ENCODE measurements around the gene ERC2. TPM values are rescaled to one million over a fixed set of nuclear protein-coding genes. Genes with fewer than 3 reads are reported as not detected.

Gene ERC2
- total RNA-seq, 2 experiments from 2014 or later = not detected

GRCh38 chr3:55728461-55729100 lies 739.7 kb downstream of the ERC2 start:
- H3K4me1 ChIP-seq (ENCODE audit: insufficient read depth, low read length, poor library complexity, severe bottlenecking) = peaks cover 75% of the 10 kb centered on the region
- BruUV-seq (replicated peaks) = no TSS peak
- peak; percentile 79 for DNase-seq (ENCODE audit: low spot score)
- no peaks in the 10 kb centered on the region for H4K20me1 ChIP-seq (ENCODE audit: insufficient read depth, low read length)
- intact Hi-C loops (cut with micrococcal nuclease; ENCODE audit: unreplicated experiment) = loop anchor here (5.0 kb wide), 1 partner anchor 506 kb away; no protein-coding TSS in a partner anchor
- H3K27ac ChIP-seq (ENCODE audit: low read depth, low read length, poor library complexity, severe bottlenecking) = peak overlapping the region; percentile 94
- peak overlapping the region; percentile 60 for H3K4me2 ChIP-seq (ENCODE audit: low read length)
- H3K9me3 ChIP-seq (ENCODE audit: low read length) = no peaks in the 10 kb centered on the region; the same call in 1 of the 2 replicates
- H2AFZ ChIP-seq (ENCODE audit: low read length) = peak overlapping the region; percentile 63; the same call in 1 of the 2 replicates
- POLR2A ChIA-PET = interaction anchor here (0.6 to 4.0 kb wide), 8 partner anchors 8 to 47 kb away, joined by 3 to 18 read pairs (median 4); no protein-coding TSS in a partner anchor
- H3K4me3 ChIP-seq (ENCODE audit: low read depth, low read length, poor library complexity, severe bottlenecking) = peak overlapping the region; percentile 4
- no peak for TF ChIP-seq CTCF (conservative IDR thresholded peaks at IDR 0.05; ENCODE audit: low read length)
- H3K9me2 ChIP-seq (ENCODE audit: insufficient read depth, low read length) = no peaks in the 10 kb centered on the region
- H3K79me2 ChIP-seq (ENCODE audit: insufficient read depth, low read depth, low read length) = no peaks in the 10 kb centered on the region
- CTCF ChIA-PET (ENCODE audit: unreplicated experiment) = no interaction called here
- H3K36me3 ChIP-seq (ENCODE audit: insufficient read depth, low read length) = no peaks in the 10 kb centered on the region

DNA sequence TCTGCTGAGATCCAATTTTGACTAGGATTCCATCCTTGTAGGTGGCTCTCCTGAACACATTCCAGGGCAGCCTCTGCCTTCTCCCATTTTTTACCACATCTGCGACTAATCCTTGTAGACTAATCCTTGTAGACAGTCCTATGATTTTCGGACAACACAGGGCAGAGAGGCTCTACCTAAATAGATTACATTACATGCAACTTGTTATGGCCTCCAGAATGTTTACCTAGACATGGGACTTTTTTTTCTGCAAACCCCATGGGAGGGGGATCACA lies 741.8 kb downstream of the ERC2 start:
- Histone ChIP-seq H3K27ac (ENCODE audit: low read depth, low read length, poor library complexity, severe bottlenecking) (peak overlapping the region; percentile 94), H3K4me1 (ENCODE audit: insufficient read depth, low read length, poor library complexity, severe bottlenecking) (peaks cover 96% of the 10 kb centered on the region), H3K36me3 (ENCODE audit: insufficient read depth, low read length) (no peaks in the 10 kb centered on the region), H2AFZ (ENCODE audit: low read length) (peak overlapping the region; percentile 63; the same call in 1 of the 2 replicates), H3K4me2 (ENCODE audit: low read length) (peak overlapping the region; percentile 60), H3K79me2 (ENCODE audit: insufficient read depth, low read depth, low read length) (no peaks in the 10 kb centered on the region), H3K9me2 (ENCODE audit: insufficient read depth, low read length) (no peaks in the 10 kb centered on the region), H3K9me3 (ENCODE audit: low read length) (no peaks in the 10 kb centered on the region; the same call in 1 of the 2 replicates), H3K4me3 (ENCODE audit: low read depth, low read length, poor library complexity, severe bottlenecking) (peak overlapping the region; percentile 27), H4K20me1 (ENCODE audit: insufficient read depth, low read length) (no peaks in the 10 kb centered on the region)
- DNase-seq (ENCODE audit: low spot score) = peak; percentile 39
- intact Hi-C loops (cut with micrococcal nuclease; ENCODE audit: unreplicated experiment) = loop anchor here (2.0 to 5.0 kb wide), 2 partner anchors 32 to 504 kb away; no protein-coding TSS in a partner anchor
- CTCF ChIA-PET (ENCODE audit: unreplicated experiment) = no interaction called here
- TF ChIP-seq EZH2phosphoT487 (IDR thresholded peaks at IDR 0.05; ENCODE audit: borderline replicate concordance, low read depth, low read length) = no peak
- no peak for TF ChIP-seq CTCF (conservative IDR thresholded peaks at IDR 0.05; ENCODE audit: low read length)
- BruUV-seq (replicated peaks) = no TSS peak
- POLR2A ChIA-PET = interaction anchor here (0.6 to 4.8 kb wide), 9 partner anchors 9 to 46 kb away, joined by 3 to 21 read pairs (median 4); no protein-coding TSS in a partner anchor

All from OCI-LY7 (cell line).